HG03521 (cell line): ENCODE measurements around the gene DNAJC17.

Source experiments
- ATAC-seq: cut with Tn5 transposase; IDR thresholded peaks from one replicate; pipeline ENCODE4 v1.9.1; 2021; ENCODE audit warnings: mild to moderate bottlenecking, moderate library complexity; ENCODE audit not compliant: unreplicated experiment

DNAJC17 gene, protein sequence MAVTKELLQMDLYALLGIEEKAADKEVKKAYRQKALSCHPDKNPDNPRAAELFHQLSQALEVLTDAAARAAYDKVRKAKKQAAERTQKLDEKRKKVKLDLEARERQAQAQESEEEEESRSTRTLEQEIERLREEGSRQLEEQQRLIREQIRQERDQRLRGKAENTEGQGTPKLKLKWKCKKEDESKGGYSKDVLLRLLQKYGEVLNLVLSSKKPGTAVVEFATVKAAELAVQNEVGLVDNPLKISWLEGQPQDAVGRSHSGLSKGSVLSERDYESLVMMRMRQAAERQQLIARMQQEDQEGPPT

DNA sequence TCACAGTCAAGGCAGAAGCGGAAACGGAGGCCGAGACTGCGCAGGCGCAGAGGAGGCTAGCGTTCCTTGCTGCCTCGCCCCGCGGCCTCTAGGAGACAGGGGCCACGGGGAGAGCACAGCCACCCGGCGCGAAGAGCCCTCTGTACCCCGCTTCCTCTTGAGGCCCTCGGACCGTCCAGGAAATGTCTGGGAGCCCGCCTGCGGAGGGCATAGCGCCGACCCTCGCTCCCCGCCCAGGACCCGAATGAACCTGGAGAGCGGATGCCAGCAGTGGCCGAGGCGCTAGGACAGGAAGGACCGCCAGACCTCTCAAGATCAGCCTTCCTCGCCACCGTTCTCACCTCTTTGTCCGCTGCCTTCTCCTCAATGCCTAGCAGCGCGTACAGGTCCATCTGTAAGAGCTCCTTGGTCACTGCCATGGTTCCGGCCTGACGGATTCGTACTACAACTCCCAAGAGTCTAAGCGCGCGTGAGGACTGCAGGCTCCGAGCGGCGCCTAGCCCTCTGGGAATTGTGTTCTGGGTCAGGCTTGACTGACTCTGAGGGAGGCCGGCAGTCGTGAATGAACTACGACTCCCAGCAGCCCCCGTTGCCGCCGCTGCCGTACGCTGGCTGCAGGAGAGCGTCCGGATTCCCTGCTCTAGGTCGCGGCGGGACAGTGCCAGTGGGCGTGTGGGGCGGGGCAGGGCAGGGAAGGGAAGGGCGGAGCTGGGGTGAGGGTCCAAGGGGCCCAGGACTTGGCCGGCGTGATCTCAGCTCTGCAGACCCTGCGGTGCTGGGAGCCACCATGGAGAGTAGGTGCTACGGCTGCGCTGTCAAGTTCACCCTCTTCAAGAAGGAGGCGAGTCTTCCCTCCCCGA lies at the start of gene DNAJC17, which contains the start of gene ZFYVE19:
Gene DNAJC17, minus strand, starts transcription at position 446 of the 860 bp plus-strand sequence. Its CDS starts 27 bp downstream, at position 419.
Gene ZFYVE19, plus strand, starts transcription at position 62 of the 860 bp plus-strand sequence. Its CDS starts 501 bp downstream, at position 563.
- peak; percentile 93 for ATAC-seq

DNA sequence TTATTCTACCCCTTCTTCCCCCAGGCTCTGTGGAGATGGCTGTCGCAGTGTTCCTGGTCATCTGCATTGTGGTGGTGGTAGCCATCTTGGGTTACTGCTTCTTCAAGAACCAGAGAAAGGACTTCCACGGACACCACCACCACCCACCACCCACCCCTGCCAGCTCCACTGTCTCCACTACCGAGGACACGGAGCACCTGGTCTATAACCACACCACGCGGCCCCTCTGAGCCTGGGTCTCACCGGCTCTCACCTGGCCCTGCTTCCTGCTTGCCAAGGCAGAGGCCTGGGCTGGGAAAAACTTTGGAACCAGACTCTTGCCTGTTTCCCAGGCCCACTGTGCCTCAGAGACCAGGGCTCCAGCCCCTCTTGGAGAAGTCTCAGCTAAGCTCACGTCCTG lies 49.5 kb upstream of the DNAJC17 start:
- ATAC-seq, result no peak

GRCh38 chr15:40855706-40856234 lies 48.5 kb upstream of the DNAJC17 start:
- no peak for ATAC-seq

- no peak for ATAC-seq
These were observed 46.9 kb upstream of the DNAJC17 start for GRCh38 chr15:40854161-40854560.

DNA sequence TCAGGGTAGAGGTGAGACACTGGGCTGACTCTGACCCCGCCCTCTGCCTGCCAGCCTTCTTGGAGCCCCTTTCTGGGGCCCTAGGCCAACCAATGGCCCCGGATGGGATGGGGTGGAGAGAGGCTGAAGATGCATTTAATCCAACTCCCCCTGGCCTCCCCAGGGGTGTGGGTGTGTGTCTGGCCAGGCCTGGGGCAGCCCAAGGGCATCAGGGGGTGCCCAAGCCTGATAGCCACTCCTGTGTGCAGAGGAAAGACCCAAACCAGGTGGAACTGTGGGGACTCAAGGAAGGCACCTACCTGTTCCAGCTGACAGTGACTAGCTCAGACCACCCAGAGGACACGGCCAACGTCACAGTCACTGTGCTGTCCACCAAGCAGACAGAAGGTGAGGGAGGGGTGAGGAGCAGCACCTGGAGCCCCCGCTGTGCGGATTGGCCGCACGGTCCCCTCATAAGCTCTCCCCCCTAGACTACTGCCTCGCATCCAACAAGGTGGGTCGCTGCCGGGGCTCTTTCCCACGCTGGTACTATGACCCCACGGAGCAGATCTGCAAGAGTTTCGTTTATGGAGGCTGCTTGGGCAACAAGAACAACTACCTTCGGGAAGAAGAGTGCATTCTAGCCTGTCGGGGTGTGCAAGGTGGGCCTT lies 46.1 kb upstream of the DNAJC17 start:
- ATAC-seq, result no peak

- ATAC-seq, result no peak
These were observed 45.3 kb upstream of the DNAJC17 start for GRCh38 chr15:40852529-40852928.

DNA sequence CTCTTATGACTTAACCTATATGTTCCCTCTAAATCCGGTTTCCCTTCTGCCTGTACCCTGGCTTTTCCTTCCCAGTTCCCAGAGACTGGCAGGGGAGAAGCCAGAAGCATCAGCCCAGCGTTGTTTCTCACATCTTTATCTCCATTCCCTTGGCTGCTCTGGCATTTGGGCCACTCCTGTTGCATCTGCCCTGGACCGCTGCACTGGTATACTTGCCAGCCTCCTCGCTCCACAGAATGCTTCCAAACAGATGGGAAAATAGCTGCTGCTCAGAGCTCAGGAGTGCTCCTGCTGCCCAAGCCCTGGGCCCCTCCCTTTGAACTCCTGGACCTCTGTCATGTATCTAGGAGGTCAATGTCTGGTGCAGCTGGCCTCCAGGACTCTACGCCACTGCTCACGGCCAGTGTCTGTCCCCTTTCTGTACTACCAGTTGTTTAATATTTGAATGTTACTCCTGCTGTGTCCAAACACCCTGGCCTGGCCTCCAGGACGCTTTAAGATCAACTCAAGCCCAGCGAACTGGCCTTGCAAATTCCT lies 43.4 kb upstream of the DNAJC17 start:
- no peak for ATAC-seq

DNA sequence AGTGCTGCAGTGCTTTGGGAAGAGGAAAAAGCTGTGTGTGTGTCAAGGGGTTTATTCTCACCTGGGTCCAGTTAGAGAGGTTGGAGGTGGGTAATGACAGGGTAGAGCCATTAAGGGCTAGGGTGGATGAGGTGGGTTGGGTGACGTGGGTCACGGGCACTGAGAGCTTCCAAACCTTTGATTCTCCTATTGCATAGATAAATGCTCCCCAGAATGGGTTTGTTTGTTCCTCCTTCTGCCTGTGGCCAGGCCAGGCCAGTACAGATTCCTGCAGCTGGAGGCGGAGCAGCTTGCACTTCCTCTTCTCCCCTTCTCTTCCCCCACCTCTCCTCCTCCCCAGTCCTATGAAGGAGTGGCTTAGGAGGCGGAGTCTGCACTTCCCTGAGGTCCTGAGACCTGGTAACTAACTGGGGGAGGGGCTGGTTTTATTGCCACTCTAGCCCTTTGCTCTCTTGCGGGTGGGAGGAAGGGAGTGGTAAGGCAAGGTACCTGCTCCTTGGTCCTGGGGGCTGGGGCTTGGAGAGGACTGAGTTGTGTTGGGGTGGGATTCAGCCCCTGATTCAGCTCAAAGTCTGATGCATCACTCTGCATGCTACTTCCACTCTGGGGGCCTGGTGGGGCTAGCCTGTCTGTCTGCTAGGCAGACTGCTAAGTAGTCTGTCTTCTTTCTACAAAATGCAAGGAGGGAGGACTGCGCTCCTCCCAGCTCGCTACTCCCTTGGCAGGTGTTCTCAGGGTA lies 40.1 kb upstream of the DNAJC17 start:
- no peak for ATAC-seq

DNA sequence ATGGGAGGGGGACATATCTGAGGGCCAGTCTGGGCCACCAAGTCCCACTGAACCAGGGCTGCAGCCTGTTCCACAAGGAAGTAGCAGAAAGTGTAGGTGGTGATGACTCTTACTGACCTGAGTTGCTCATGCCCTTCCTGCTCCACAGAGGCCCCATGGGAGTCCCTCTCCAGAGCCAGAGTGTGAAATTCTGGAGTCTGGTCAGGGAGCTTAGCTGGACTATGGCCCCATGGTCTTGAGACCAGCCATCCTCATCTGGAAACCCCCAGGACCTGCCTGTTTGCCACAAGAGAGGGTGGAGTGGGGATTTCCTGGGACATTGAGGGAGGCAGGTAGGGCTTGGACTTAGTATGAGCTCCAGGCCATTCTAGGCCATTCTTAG lies 39.6 kb upstream of the DNAJC17 start:
- no peak for ATAC-seq

GRCh38 chr15:40845511-40846284 lies 38.4 kb upstream of the DNAJC17 start:
- no peak for ATAC-seq

GRCh38 chr15:40845036-40845435 lies 37.8 kb upstream of the DNAJC17 start:
- no peak for ATAC-seq

DNA sequence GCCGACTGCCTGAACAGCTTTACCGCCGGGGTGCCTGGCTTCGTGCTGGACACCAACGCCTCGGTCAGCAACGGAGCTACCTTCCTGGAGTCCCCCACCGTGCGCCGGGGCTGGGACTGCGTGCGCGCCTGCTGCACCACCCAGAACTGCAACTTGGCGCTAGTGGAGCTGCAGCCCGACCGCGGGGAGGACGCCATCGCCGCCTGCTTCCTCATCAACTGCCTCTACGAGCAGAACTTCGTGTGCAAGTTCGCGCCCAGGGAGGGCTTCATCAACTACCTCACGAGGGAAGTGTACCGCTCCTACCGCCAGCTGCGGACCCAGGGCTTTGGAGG lies 37.4 kb upstream of the DNAJC17 start:
- no peak for ATAC-seq

GRCh38 chr15:40843885-40844695 lies 36.8 kb upstream of the DNAJC17 start, which contains the start of gene SPINT1:
SPINT1 (plus strand) TSS chr15:40844048; CDS start chr15:40844555, 507 bp downstream.
- ATAC-seq, result no peak

DNA sequence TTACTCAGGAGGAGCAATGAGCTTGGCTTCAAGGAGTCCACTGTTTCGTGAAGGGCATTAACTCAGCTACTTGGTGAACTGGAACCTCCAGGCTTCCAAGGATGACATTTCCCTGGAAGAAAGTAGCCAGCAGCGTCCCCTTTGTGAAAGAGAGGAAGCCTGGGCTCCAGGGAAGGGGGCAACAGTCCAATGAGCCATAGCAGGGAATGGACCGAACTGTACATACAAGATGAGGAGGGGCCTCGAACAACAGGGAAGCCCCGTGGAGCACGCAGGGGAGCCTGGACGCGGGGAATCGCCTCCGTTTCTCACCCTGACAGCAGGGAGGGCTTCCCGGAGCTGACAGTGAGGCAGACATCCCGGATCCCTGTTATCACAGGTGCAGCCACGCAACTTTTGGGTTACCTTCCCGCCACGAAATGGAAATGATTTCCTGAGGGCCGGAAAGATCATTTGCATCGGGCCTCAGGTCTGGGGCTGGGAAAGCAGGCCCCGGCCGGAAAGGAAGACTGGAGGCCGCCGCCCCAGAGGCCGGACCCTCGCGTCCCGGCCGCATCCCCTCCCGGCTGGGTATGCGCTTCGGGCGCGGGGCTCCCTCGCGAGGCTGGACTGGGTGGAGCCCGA lies 36.1 kb upstream of the DNAJC17 start:
- no peak for ATAC-seq

DNA sequence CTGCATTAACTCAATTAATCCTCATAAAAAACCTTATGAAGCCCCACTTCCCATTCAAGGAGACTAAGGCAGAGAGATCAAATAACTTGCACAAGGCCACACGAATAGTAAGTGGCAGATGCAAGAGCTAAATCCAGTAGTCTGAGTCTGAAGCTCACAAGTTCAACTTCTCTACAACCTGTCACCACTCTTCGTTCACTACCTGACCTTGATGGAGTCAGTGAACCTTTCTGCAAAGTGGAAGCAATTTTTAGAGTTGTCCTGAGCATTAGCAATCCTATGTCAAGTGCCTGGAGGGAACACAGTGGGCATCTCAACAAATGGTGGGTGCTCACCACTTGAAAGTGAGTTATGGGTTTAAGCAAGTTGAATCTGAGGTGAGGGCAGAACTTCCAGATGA lies 34.5 kb upstream of the DNAJC17 start:
- no peak for ATAC-seq

GRCh38 chr15:40838756-40839155 lies 31.5 kb upstream of the DNAJC17 start:
- no peak for ATAC-seq

DNA sequence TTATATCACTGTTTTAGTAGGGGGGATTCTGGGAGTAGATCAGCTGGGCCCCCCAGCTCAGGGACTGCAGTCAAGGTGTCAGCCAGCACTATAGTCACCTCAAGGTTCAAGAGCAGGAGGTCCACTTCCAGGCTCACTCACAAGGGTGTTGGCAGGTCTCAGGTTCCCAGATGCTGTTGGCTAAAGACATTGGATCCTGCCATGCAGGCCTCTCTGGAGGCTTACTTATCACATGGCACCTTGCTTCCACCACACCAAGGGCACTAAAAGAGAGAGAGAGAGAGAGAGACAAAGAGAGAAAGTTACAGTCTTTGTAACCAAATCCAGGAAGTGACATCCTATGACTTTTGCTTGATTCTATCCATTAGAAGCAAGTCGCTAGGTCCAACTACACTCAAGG lies 28.7 kb upstream of the DNAJC17 start:
- ATAC-seq, result no peak

DNA sequence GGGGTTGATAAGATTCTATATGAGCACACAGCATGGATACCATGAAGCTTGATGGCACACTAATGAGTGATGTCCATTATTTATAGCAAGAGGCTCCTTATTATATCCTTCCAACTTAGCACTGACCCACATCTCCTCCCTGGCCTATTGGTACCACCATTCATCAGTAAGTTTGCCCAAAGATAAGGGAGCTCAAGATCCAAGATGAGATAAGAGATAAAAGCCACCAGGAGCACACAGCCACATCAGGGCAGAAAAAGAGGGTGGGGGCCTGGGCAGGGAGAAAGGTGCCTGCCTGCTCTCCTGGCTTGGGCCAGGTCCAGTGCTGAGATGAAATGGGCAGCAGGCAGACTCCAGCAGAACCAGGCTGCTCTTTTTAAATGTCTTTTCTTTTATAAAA lies 25.6 kb upstream of the DNAJC17 start:
- ATAC-seq, result no peak
